ENCODE measurements around the gene TBCCD1.

TBCCD1 gene

DNA sequence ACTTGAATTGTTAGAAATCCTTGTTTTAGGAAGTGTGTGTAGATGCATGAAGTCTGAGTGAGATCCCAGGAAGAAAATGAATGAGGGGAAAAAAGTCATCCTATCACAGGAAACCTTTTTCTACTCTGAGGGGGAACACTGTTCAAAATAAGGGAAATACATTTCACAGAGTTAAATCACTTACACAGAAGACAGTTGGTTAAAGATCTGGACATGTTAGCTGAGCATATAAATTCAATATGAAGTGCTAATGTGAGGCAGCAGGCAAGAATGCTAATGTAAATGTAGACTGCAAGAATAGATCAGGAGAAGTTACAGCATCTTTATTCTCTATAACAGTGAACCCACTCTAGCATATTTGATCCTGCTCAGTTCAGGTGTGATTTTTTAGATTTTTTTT is 2.6 kb downstream of the TBCCD1 start:
- TF ChIP-seq Cebpa-rat (IDR thresholded peaks at IDR 0.05), result no peak
- peaks cover 30% of the 10 kb centered on the region for H3K4me1 ChIP-seq
- H3K36me3 ChIP-seq, result peaks cover 26% of the 10 kb centered on the region
- no peaks in the 10 kb centered on the region for H3K9me3 ChIP-seq
- H3K4me2 ChIP-seq, result no peak overlapping the region
- peaks cover 6% of the 10 kb centered on the region; the same call in 1 of the 2 replicates for H4K20me1 ChIP-seq
- no peak overlapping the region for H3K27ac ChIP-seq
- H3K4me3 ChIP-seq, result no peak overlapping the region
- H3K9ac ChIP-seq, result no peak overlapping the region
- H3K27me3 ChIP-seq, result no peaks in the 10 kb centered on the region

DNA sequence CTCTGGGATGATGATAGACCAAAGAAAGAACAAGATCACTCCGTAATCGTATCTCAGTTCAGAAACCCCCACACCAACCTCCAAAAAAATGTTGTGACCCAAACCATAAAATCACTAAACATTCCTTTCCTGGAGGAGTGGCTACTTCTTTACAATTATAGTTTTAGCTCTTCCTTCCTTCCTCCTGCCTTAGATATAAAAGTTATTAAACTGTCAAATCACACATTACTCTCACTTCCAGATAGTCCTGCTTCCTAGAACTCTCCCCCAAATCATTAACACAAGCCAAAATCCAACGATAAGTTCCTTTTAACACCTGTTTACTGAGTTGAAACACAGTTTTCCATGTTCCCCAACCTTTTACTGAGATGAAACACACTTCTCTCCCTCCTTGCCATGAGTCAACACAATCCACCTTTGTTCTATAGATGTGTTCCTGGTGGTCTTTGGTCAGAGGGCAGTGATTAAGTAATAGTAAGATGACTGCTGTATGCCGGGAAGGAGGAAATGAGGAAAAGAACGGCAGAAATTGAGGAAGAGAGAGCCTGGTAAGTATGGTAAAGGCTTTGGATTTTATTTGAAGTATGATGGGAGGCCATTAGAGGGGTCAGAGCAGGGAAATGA is 14.6 kb downstream of the TBCCD1 start:
- H3K27me3 ChIP-seq, result no peaks in the 10 kb centered on the region
- H4K20me1 ChIP-seq, result no peaks in the 10 kb centered on the region
- no peak for TF ChIP-seq Cebpa-rat (IDR thresholded peaks at IDR 0.05)
- no peak overlapping the region for H3K4me2 ChIP-seq
- H3K9me3 ChIP-seq, result no peaks in the 10 kb centered on the region
- H3K4me1 ChIP-seq, result no peaks in the 10 kb centered on the region
- peaks cover 96% of the 10 kb centered on the region for H3K36me3 ChIP-seq
- H3K27ac ChIP-seq, result no peak overlapping the region
- no peak overlapping the region for H3K4me3 ChIP-seq
- 0 out of 2 replicates have a peak overlapping the region, but pooled peaks have one; percentile 19 for H3K9ac ChIP-seq

DNA sequence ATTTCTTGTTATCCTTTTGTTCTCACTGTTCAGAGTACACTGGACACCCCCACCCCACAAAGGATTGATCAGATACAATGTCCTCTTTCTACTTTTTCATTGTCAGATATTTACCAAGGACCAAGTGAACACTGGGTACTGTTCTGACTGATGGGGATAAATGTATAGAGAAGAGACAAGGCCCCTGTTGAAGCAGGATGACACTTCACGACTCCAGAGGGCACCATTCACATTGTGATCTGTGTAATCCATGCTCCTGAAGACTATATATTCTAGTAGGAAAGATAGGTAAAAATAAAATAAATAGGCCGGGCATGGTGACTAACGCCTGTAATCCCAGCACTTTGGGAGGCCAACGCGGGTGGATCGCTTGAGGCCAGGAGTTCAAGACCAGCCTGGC is 15.8 kb downstream of the TBCCD1 start:
- Histone ChIP-seq H3K9ac (no peak overlapping the region), H3K4me1 (no peaks in the 10 kb centered on the region), H3K27me3 (no peaks in the 10 kb centered on the region), H3K9me3 (no peaks in the 10 kb centered on the region), H3K36me3 (peaks cover 94% of the 10 kb centered on the region), H3K4me3 (no peak overlapping the region), H3K27ac (no peak overlapping the region), H3K4me2 (no peak overlapping the region), H4K20me1 (no peaks in the 10 kb centered on the region)
- no peak for TF ChIP-seq Cebpa-rat (IDR thresholded peaks at IDR 0.05)

DNA sequence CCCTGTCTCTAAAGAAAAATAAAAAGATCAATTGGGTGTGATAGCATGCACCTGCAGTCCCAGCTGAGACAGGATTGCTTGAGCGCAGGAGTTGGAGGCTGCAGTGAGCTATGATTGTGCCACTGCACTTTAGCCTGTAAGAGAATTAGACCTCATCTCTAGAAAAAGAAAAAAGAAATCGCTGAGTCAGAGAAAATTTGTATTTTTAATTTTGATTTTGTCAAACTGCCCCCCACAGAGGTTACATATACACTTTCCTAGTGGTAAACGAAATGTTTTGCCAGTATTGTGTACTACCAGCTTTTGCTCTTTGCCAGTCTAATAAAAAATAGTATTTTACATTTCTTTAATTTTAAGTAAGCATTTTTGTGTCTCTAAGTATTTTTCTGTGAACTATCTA is 17.6 kb downstream of the TBCCD1 start:
- H3K4me1 ChIP-seq, result no peaks in the 10 kb centered on the region
- H3K27ac ChIP-seq, result no peak overlapping the region
- no peak for TF ChIP-seq Cebpa-rat (IDR thresholded peaks at IDR 0.05)
- H3K9me3 ChIP-seq, result no peaks in the 10 kb centered on the region
- no peak overlapping the region for H3K4me3 ChIP-seq
- peaks cover 82% of the 10 kb centered on the region for H3K36me3 ChIP-seq
- no peak overlapping the region for H3K4me2 ChIP-seq
- H4K20me1 ChIP-seq, result no peaks in the 10 kb centered on the region
- H3K27me3 ChIP-seq, result no peaks in the 10 kb centered on the region
- no peak overlapping the region for H3K9ac ChIP-seq

DNA sequence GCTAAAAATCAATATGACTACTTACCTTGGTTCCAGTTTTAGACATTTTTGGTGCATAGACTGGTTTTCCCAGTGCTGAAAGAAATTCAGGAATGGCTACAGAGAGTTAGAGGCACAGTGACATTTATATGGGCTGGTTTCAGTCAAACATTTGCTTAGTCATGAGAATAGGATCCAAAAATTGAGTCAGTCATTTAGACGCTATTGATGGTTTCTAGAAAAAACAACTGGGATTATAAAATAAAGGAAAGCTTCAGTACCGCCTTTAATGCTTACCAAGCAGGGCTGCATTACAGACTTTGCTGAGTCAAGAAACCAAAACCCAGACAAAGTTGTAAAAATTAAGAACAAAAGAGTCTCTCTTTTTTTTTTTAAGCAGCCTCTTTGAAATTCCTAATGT is 22.9 kb downstream of the TBCCD1 start, which contains the start of gene CRYGS:
Gene CRYGS, minus strand, starts transcription at position 100 of the 400 bp plus-strand sequence. Its CDS starts 54 bp downstream, at position 46.
- Histone ChIP-seq H4K20me1 (no peaks in the 10 kb centered on the region), H3K4me1 (no peaks in the 10 kb centered on the region), H3K4me2 (no peak within 1 kb of the TSS), H3K9ac (no peak within 1 kb of the TSS), H3K27me3 (no peaks in the 10 kb centered on the region), H3K27ac (no peak within 1 kb of the TSS), H3K9me3 (no peaks in the 10 kb centered on the region), H3K36me3 (peaks cover 36% of the 10 kb centered on the region), H3K4me3 (no peak within 1 kb of the TSS)
- no peak for TF ChIP-seq Cebpa-rat (IDR thresholded peaks at IDR 0.05)

DNA sequence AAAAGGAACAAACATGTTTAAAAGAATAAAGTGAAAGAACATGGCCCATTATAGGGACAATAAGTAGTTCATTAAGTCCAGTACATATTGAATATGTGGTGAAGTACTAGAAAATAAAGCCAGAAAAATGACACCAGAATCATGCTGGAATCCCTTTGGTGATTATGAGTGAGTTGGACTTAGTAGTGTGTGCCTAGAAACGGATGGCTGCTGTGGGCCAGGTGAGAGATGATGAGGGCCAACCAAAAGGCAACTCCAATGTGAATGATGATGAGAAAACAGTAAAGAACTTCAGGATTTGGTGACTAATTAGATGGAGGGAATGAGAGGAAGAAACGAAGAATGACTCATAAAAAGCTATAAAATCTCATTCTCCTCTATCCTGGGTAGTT is 26.3 kb downstream of the TBCCD1 start:
- Histone ChIP-seq H3K4me3 (no peak overlapping the region), H3K4me2 (no peak overlapping the region), H3K4me1 (no peaks in the 10 kb centered on the region), H3K9me3 (no peaks in the 10 kb centered on the region), H3K27me3 (no peaks in the 10 kb centered on the region), H3K27ac (no peak overlapping the region), H4K20me1 (no peaks in the 10 kb centered on the region), H3K9ac (no peak overlapping the region), H3K36me3 (peaks cover 9% of the 10 kb centered on the region)
- no peak for TF ChIP-seq Cebpa-rat (IDR thresholded peaks at IDR 0.05)

DNA sequence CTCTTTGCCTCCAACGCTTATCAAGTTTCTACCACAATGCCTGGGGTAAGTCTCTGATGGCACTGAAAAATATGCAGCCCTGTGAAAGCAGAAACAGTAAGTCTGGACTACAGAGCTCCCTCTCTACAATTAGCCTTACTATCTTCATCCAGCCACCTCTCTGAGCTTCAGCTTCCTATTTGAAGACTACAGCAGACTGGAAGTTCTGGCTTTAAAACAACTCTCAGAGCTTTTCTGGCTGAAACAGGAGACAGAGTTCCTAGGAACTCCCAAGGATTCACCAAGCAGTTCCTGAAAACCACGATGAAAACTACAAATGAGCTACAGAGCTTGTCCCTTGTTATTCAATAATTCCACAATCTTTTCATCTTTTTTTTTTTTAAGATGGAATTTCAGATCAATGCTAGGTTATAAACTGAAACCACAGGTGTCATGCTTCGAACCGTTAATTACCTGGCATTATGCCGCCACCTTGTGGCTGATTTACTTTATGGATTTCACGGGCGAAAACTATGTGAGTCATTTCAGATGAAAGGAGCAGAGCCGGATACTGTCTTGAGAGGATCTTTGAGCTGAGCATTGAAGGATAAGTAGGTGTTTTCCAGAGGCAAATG is 26.8 kb downstream of the TBCCD1 start:
- no peaks in the 10 kb centered on the region for H3K9me3 ChIP-seq
- no peak overlapping the region for H3K27ac ChIP-seq
- TF ChIP-seq Cebpa-rat (IDR thresholded peaks at IDR 0.05), result no peak
- H3K27me3 ChIP-seq, result no peaks in the 10 kb centered on the region
- no peak overlapping the region for H3K9ac ChIP-seq
- peaks cover 9% of the 10 kb centered on the region for H3K36me3 ChIP-seq
- H3K4me1 ChIP-seq, result no peaks in the 10 kb centered on the region
- no peak overlapping the region for H3K4me3 ChIP-seq
- no peaks in the 10 kb centered on the region for H4K20me1 ChIP-seq
- no peak overlapping the region for H3K4me2 ChIP-seq

DNA sequence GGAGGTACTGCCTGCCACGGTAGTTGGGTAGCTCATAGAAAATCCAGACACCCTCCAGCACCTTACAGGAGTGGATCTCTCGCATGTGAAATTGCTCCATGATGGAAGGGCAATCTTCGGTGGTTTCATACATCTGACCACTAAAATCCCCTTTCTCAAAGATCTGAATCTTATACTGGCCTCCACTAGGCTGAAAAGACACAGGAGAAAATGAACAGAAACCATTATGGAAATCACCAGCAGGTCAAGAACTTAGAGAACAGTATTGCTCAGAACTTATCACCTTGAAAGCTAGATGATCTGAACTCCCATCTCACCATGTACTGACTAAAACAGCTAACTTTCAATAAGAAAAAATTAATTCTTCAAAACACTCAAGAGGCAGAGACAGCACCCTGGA is 28.4 kb downstream of the TBCCD1 start:
- Histone ChIP-seq H3K27me3 (no peaks in the 10 kb centered on the region), H3K36me3 (0 out of 2 replicates have a peak, but pooled peaks cover 3% of the 10 kb centered on the region), H3K4me3 (no peak overlapping the region), H3K9me3 (no peaks in the 10 kb centered on the region), H3K4me1 (no peaks in the 10 kb centered on the region), H3K9ac (no peak overlapping the region), H4K20me1 (no peaks in the 10 kb centered on the region), H3K27ac (no peak overlapping the region), H3K4me2 (no peak overlapping the region)
- TF ChIP-seq Cebpa-rat (IDR thresholded peaks at IDR 0.05), result no peak

DNA sequence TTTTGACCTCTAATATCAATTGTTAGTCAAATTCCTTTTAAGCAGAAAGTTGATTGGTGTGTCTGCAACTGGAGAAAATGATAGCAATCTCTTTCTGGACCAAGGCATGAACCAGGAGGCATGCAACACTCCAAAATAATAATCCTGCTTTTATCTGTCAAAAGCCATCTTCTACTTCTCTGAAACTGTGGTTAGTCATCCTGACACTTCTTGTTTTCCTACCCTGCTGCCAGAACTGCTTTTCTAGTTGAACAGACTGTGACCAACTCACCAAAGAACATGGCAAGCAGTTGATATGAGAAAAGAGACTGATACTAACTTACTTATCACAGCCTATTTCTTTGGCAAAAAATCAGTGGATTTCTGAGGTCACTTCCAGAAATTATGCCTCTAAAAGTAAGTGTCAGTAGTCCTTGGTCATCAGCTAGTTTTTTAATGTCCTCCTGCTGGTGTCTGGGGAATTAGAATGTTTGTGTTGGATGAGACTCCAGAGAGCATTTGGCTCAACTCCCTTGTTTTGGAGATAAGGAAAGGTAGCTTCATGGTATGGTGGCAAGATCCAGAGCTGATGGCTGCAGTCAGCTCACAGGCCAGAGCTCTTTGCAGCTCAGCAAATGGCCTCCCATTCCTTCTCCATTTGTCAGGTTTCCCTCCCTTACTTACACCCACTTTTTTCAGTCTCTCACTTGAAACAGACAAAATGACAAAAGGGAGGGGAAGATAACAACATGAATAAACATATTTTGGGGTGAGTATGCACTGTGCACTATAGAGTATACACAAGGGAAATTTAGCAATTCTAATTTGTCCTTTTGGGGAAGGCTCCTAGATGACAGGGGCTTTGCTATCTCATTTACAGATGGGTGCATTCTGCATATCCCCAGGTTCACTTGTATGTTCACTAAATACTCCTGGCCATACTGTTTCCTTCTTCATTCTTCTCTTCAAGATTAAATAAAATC is 30.0 kb downstream of the TBCCD1 start:
- Histone ChIP-seq H3K9ac (no peak overlapping the region), H3K27me3 (no peaks in the 10 kb centered on the region), H4K20me1 (no peaks in the 10 kb centered on the region), H3K9me3 (no peaks in the 10 kb centered on the region), H3K4me1 (peaks cover 7% of the 10 kb centered on the region), H3K36me3 (0 out of 2 replicates have a peak, but pooled peaks cover 3% of the 10 kb centered on the region), H3K27ac (no peak overlapping the region), H3K4me3 (no peak overlapping the region), H3K4me2 (no peak overlapping the region)
- no peak for TF ChIP-seq Cebpa-rat (IDR thresholded peaks at IDR 0.05)
